Transverse colon (tissue), 4 donors: ENCODE measurements around the gene RIN3. TPM values are rescaled to one million over a fixed set of nuclear protein-coding genes. Genes with fewer than 3 reads are reported as not detected.
A peak's percentile ranks its signal among the peaks of the same experiment; 100 is the strongest.

Source experiments
- DNase-seq: peaks from one replicate; pipeline ENCODE4 v3.0.0-alpha.2; 2019
- H3K27ac ChIP-seq, 4 donors: fragments of 200-600 bp; sonication (generic); 2 replicates each; pipeline ENCODE4 v1.5.1; 2016 to 2018; ENCODE audit warnings: inconsistent platforms in 4 of 4
- H3K27me3 ChIP-seq: fragments of 200-600 bp; sonication (generic); 2 replicates; pipeline ENCODE4 v1.5.1; 2017; ENCODE audit warnings: inconsistent platforms
- H3K36me3 ChIP-seq, 4 donors: fragments of 200-600 bp; sonication (generic); 2 replicates each; pipeline ENCODE4 v1.5.1; 2017 to 2019; ENCODE audit warnings: inconsistent platforms in 4 of 4
- H3K4me1 ChIP-seq, 4 donors: fragments of 200-600 bp; sonication (generic); 2 replicates each; pipeline ENCODE4 v1.5.1; 2017 to 2020; ENCODE audit warnings: inconsistent platforms in 4 of 4
- H3K4me3 ChIP-seq, 4 donors: fragments of 200-600 bp; sonication (generic); 1 replicate in 1 of 4; 2 replicates in 3 of 4; pipeline versions ENCODE4 v1.5.1 to v1.6.1; 2017 to 2019; ENCODE audit warnings: inconsistent platforms in 4 of 4
- H3K9me3 ChIP-seq, 2 donors: fragments of 200-600 bp; sonication (generic); 2 replicates each; pipeline ENCODE4 v1.5.1; 2017 to 2019; ENCODE audit warnings: inconsistent platforms in 2 of 2
- EP300 ChIP-seq: sonication (generic); formaldehyde crosslinking; IDR thresholded peaks from one replicate; pipeline ENCODE4 v1.6.1; 2017; ENCODE audit warnings: antibody characterized with exemption, low read depth
- POLR2A ChIP-seq: fragments of 450-650 bp; IDR thresholded peaks from one replicate; pipeline ENCODE4 v1.6.1; 2016; ENCODE audit warnings: antibody characterized with exemption, mild to moderate bottlenecking, moderate library complexity
- POLR2AphosphoS5 ChIP-seq, 3 donors: sonication (generic); formaldehyde crosslinking; IDR thresholded peaks; one replicate each; pipeline ENCODE4 v1.6.1; 2016; ENCODE audit warnings: antibody characterized with exemption in 3 of 3
- whole genome bisulfite sequencing, 2 donors: methylation state at CpG; one replicate each; pipeline ENCODE4 v1.1.5; 2018; ENCODE audit warnings: low coverage in 1 of 2; 5-methylcytosine and 5-hydroxymethylcytosine counted together
- in situ Hi-C, 4 donors: fragments of 200-750 bp; cut with MboI; loops; one replicate each; pipeline versions ENCODE4 v1.15.0 to v1.15.1; 2017; ENCODE audit warnings: low sequenced_read_pairs in 3 of 4, low pct_ligation_motif_present in 1 of 4, low pct_unique_long_range_greater_than_20kb in 1 of 4
- intact Hi-C: fragments of 100-400 bp; cut with DNase I; formaldehyde crosslinking; loops from one replicate; pipeline ENCODE4 v1.15.1; 2023; ENCODE audit warnings: low total_unique reads
- total RNA-seq, 4 donors: library from RNA; depleted of rRNA; stranded (reverse); fragments of >200 nt; gene quantifications; one replicate each; pipeline ENCODE4 v1.1.0, GENCODE V29; 2016
- TF ChIP-seq, protein P1 (sequence below), 5 experiments: fragments of 200-600 bp in 3 of 5; fragments of 450-650 bp in 2 of 5; sonication (generic) in 3 of 5; IDR thresholded peaks; 1 replicate in 2 of 5; 2 replicates in 3 of 5; pipeline ENCODE4 v1.5.1; 2016 to 2017; ENCODE audit warnings: antibody characterized with exemption in 5 of 5, inconsistent platforms in 3 of 5, mild to moderate bottlenecking in 2 of 5, moderate library complexity in 1 of 5

RIN3 gene
- total RNA-seq, 4 donors from 2014 or later = 16.2 to 24.3 (median 20.7) TPM

DNA sequence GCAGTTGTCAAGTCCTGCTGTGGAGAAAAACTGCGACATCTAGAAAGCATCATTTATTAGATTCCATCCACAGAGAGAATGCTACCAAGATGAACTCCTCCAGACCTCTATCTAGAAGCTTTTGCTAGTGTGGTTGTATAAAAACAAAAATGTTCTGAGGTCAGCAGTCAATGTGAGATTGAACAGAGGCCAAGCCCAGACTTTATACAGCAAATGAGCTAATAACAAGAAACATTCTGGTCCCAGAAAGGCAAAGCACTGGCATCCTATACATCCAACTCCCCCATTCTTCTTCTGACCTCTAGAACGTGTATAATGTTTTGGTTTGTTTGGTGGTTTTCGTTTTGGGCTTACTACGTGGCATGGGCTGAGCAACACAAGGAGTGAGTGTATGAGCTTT, 26.7 kb upstream of the RIN3 start:
- H3K4me3 ChIP-seq = no peak overlapping the region
- WGBS, 2 donors = 68 to 80% methylated on average over 4 of the region's 4 CpGs
- H3K36me3 ChIP-seq = no peaks in the 10 kb centered on the region
- no peak overlapping the region for H3K27ac ChIP-seq
- in situ Hi-C loops = no loop called here
- peaks cover 0 to under 1% (median 0%) of the 10 kb centered on the region in 4 donors for H3K4me1 ChIP-seq
- intact Hi-C loops = no loop called here
- H3K9me3 ChIP-seq = no peaks in the 10 kb centered on the region
- TF ChIP-seq POLR2AphosphoS5 (IDR thresholded peaks at IDR 0.05) = no peak
- TF ChIP-seq, protein P1, sequence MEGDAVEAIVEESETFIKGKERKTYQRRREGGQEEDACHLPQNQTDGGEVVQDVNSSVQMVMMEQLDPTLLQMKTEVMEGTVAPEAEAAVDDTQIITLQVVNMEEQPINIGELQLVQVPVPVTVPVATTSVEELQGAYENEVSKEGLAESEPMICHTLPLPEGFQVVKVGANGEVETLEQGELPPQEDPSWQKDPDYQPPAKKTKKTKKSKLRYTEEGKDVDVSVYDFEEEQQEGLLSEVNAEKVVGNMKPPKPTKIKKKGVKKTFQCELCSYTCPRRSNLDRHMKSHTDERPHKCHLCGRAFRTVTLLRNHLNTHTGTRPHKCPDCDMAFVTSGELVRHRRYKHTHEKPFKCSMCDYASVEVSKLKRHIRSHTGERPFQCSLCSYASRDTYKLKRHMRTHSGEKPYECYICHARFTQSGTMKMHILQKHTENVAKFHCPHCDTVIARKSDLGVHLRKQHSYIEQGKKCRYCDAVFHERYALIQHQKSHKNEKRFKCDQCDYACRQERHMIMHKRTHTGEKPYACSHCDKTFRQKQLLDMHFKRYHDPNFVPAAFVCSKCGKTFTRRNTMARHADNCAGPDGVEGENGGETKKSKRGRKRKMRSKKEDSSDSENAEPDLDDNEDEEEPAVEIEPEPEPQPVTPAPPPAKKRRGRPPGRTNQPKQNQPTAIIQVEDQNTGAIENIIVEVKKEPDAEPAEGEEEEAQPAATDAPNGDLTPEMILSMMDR (IDR thresholded peaks at IDR 0.05) = no peak
- no peak for TF ChIP-seq EP300
- no peak for TF ChIP-seq POLR2A
- DNase-seq = no peak
- no peaks in the 10 kb centered on the region for H3K27me3 ChIP-seq

- 76 to 87% methylated on average over 7 to 10 of the region's 10 CpGs for WGBS, 2 donors
- H3K36me3 ChIP-seq = no peaks in the 10 kb centered on the region
- peak overlapping the region in 1 of 4 donors; percentile 6 for H3K27ac ChIP-seq
- H3K9me3 ChIP-seq = no peaks in the 10 kb centered on the region
- H3K4me3 ChIP-seq = no peak overlapping the region
- no peak for DNase-seq
- intact Hi-C loops (no loop called here), in situ Hi-C loops (no loop called here)
- no peaks in the 10 kb centered on the region for H3K4me1 ChIP-seq
- H3K27me3 ChIP-seq = no peaks in the 10 kb centered on the region
- TF ChIP-seq, protein P1 (IDR thresholded peaks at IDR 0.05) = no peak
- TF ChIP-seq EP300 (no peak), POLR2AphosphoS5 (IDR thresholded peaks at IDR 0.05) (no peak), POLR2A (no peak)
Observed at GRCh38 chr14:92487513-92488133, 26.0 kb upstream of the RIN3 start.

DNA sequence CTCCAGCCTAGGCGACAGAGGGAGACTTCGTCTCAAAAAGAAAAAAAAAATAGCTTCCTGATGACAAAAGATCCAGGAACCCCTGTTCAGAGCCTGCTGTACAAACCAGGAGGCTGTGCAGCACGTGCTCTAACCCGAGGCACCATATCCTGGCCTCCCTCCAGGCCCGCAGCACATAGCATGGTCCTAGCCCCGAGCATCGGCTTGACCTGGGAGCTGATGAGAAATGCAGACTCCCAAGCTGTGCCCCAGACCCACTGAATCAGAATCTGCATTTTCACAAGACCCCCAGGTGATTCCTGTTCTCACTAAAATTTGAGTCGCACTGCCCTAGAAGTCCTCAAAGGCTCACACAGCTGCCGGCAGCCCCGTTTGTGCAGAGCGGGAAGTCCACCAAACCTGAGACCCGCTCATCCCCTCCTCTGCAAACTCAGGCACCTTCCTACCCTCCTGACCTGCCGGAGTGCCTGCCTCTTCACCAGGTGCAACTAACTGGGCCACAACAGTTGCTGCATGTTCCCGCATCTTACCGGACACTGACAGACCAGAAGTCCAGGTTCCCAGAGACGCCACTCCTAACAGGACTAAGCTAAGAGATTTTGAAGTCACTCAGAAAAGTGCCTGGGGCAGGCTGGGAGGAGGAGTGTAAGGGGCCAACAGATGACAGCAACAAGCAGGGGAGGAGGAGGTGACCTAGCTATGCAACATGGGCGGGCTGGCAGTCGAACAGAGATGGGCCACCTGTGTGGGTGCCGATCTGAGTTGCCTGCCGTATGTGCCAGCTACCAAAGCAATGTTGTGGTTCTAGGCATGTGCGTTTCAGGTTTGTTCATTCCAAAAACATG, 24.0 kb upstream of the RIN3 start:
- H3K9me3 ChIP-seq = no peaks in the 10 kb centered on the region
- in situ Hi-C loops = no loop called here
- H3K4me1 ChIP-seq = no peaks in the 10 kb centered on the region
- no peaks in the 10 kb centered on the region for H3K36me3 ChIP-seq
- peak overlapping the region in 2 of 4 donors; percentile 1 to 46 for H3K27ac ChIP-seq
- no peak for DNase-seq
- TF ChIP-seq POLR2A (no peak), EP300 (no peak), POLR2AphosphoS5 (IDR thresholded peaks at IDR 0.05) (no peak)
- TF ChIP-seq, protein P1 (IDR thresholded peaks at IDR 0.05) = no peak
- no peak overlapping the region for H3K4me3 ChIP-seq
- H3K27me3 ChIP-seq = no peaks in the 10 kb centered on the region
- WGBS, 2 donors = 91 to 100% methylated on average over 1 to 21 of the region's 21 CpGs
- intact Hi-C loops = no loop called here

DNA sequence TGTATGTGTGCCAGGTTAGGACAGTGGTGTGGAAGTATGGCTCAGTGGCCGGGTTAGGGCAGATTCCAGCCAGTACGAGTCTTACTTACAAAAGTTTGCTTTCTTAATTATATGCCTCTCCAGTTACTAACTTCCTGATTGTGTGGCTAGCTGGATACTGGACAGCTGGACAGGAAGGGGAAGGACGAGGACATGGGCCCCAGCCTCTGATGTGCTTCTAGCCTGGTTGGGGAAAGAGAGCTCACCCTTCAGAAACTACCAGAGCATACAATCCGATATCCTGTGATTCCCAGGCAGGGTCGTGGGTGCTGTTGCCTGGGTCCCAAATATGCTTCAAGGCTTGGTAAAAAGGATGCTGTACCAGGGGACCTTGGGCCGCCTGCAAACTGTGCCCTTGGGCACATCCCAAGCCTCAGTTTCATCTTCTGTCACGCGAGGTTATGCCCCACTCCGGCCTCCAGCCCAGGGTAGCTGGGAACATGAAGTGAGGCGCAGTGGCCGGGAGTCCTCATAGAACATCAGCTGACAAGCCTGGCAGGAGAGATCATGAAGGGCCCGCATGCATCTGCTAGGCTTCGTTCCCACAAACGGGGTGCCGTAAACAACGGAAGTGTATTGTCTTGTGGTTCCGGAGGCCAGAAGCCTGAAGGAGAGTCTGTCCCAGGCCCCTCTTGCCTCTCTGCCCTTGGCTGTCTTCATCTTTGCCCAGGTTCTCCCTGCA, 23.2 kb upstream of the RIN3 start:
- no peaks in the 10 kb centered on the region for H3K4me1 ChIP-seq
- DNase-seq = no peak
- H3K27ac ChIP-seq = peak overlapping the region in 1 of 4 donors; percentile 46
- H3K36me3 ChIP-seq = no peaks in the 10 kb centered on the region
- H3K27me3 ChIP-seq = no peaks in the 10 kb centered on the region
- WGBS, 2 donors = 80% methylated on average over 17 of the region's 17 CpGs; no CpG with 5 or more reads in 1 of the 2 donors
- TF ChIP-seq, protein P1 (IDR thresholded peaks at IDR 0.05) = no peak
- TF ChIP-seq POLR2A = no peak
- TF ChIP-seq EP300 = no peak
- TF ChIP-seq POLR2AphosphoS5 (IDR thresholded peaks at IDR 0.05) = no peak
- no peak overlapping the region for H3K4me3 ChIP-seq
- in situ Hi-C loops (no loop called here), intact Hi-C loops (no loop called here)
- no peaks in the 10 kb centered on the region for H3K9me3 ChIP-seq
